HT1080 (cell line): Measurements from ENCODE around the gene UPF2. TPM values are rescaled to one million over a fixed set of nuclear protein-coding genes. Genes with fewer than 3 reads are reported as not detected.
"Not testable (repeated sequence)": the region's sequence is repeated elsewhere in the genome, so short reads cannot be mapped to it uniquely, and the experiment has no call there.

Experiments
- DNase-seq: peaks from one replicate; pipeline ENCODE4 v3.0.0-alpha.2; 2015; ENCODE audit warnings: low read depth
- total RNA-seq: library from RNA; depleted of rRNA; stranded (reverse); fragments of >200 nt; shearing (Covaris generic); gene quantifications from 2 replicates; pipeline ENCODE4 v1.2.3, GENCODE V29; 2014

The UPF2 gene
- total RNA-seq, 1 experiment from 2014 or later = 15.9 TPM

- DNase-seq = no peak
These were observed 3.0 kb upstream of the UPF2 start for GRCh38 chr10:12045596-12045995.

- DNase-seq = no peak
These were observed 206 bp downstream of the UPF2 start for GRCh38 chr10:12042409-12042796.

- DNase-seq = peak; percentile 42
These were observed 722 bp downstream of the UPF2 start for GRCh38 chr10:12041766-12042408.

- DNase-seq = no peak
These were observed 6.4 kb downstream of the UPF2 start for GRCh38 chr10:12036073-12036655.

- DNase-seq = no peak
These were observed 11.2 kb downstream of the UPF2 start for GRCh38 chr10:12031404-12031803.

GRCh38 chr10:12027539-12027938 lies 15.1 kb downstream of the UPF2 start:
- no peak for DNase-seq

GRCh38 chr10:12025591-12025990 lies 17.0 kb downstream of the UPF2 start:
- no peak for DNase-seq

GRCh38 chr10:12022580-12023257 lies 19.9 kb downstream of the UPF2 start:
- DNase-seq = no peak

- DNase-seq = no peak
These were observed 22.0 kb downstream of the UPF2 start for GRCh38 chr10:12020574-12020973.

- no peak for DNase-seq
These were observed 23.2 kb downstream of the UPF2 start for GRCh38 chr10:12019283-12019971.

GRCh38 chr10:12018438-12019282 lies 23.9 kb downstream of the UPF2 start:
- no peak for DNase-seq

- no peak for DNase-seq
These were observed 28.7 kb downstream of the UPF2 start for GRCh38 chr10:12013926-12014325.

GRCh38 chr10:12013391-12013790 lies 29.2 kb downstream of the UPF2 start:
- not testable (repeated sequence) for DNase-seq

- no peak for DNase-seq
These were observed 32.3 kb downstream of the UPF2 start for GRCh38 chr10:12010353-12010752.

GRCh38 chr10:12008842-12009241 lies 33.8 kb downstream of the UPF2 start:
- DNase-seq = not testable (repeated sequence)

GRCh38 chr10:12006671-12007070 lies 35.9 kb downstream of the UPF2 start:
- DNase-seq = no peak

- no peak for DNase-seq
These were observed 48.7 kb downstream of the UPF2 start for GRCh38 chr10:11993834-11994468.

- no peak for DNase-seq
These were observed 53.7 kb downstream of the UPF2 start for GRCh38 chr10:11988924-11989323.

- peak; percentile 75 for DNase-seq
These were observed 55.9 kb downstream of the UPF2 start for GRCh38 chr10:11986593-11987216.

GRCh38 chr10:11982253-11982652 lies 60.4 kb downstream of the UPF2 start:
- DNase-seq = no peak
